DLD1 (cell line): ENCODE measurements around the gene ZXDB.
"Not testable (repeated sequence)": the region's sequence is repeated elsewhere in the genome, so short reads cannot be mapped to it uniquely, and the experiment has no call there.

Source experiments
- in situ Hi-C: cut with HindIII; loops from 2 replicates; pipeline ENCODE4 v1.10.0; 2017; ENCODE audit warnings: low sequenced_read_pairs

Gene ZXDB

DNA sequence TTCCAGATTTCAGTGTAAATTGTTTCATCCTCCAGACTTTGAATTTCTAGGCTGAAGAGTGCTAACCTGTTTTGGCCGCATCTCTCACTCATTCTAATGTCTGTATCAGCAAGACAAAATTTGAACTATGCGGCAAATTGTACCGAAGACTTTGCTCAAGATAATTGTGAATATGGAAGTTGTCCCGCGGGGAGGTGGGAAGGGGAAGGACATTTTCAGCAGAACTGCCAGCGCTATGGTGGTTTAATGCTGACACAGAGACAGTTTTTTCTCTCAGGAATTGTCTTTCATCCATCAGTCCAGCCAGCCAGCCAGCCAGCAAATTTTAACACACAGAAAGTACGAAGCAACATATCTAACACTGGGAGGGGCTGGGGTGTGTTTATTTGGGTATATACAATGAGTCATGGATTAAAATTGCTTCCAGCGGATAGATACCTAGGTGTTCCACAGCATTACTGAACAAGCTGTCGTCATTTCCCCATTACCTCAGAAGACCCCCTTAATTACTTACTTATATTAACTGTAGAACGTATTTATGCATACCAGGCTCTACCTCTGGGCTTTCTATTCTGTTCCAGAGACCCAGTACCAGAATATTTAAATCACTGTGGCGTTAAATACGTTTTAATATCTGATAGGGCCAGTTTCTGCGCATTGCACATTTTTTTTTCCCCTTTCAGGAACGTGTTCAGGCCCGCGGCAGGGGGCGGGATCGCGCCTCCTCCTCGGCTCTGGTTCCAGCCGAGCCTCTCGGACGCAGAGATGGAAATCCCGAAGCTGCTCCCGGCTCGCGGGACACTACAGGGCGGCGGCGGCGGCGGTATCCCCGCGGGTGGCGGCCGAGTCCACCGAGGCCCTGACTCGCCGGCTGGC, at the start of gene ZXDB:
Gene ZXDB, plus strand, starts transcription at position 728 of the 876 bp plus-strand sequence. Its CDS starts 38 bp downstream, at position 766.
- in situ Hi-C loops = not testable (repeated sequence)

DNA sequence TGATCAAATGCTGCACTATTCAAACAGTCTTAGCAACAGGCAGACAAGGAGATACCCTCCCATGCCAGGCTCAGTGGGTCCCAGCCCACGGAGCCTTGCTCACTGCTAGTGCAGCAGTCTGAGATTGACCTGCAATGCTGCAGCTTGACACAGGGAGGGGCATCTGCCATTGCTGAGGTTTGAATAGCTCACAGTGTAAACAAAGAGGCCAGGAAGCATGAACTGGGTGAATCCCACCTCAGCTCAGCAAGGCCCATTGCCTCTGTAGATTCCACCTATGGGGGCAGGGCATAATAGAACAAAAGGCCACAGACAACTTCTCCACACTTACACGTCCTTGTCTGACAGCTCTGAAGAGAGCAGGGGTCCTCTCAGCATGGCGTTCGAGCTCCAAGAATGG, 26.6 kb upstream of the ZXDB start:
- in situ Hi-C loops = no loop called here

GRCh38 chrX:57573754-57574153, 18.1 kb upstream of the ZXDB start:
- in situ Hi-C loops = no loop called here

DNA sequence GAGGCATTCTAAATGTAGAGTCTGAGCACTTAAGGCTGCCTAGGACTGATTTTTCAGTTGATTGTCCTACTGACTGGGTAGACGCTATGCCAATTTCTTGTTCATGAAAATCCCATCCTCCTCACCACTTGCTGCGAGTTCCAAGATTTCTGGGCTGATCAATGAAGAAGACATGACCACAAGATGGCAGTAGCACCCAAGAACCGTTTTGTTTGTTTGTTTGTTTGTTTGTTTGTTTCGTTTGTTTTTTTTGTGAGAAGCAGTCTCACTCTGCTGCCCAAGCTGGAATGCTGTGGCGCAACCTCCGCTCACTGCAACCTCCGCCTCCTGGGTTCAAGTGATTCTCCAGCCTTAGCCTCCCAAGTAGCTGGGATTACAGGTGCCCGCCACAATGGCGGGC, 8.9 kb upstream of the ZXDB start:
- in situ Hi-C loops = not testable (repeated sequence)

- in situ Hi-C loops = no loop called here
Measured at GRCh38 chrX:57583477-57583876, 8.3 kb upstream of the ZXDB start.

DNA sequence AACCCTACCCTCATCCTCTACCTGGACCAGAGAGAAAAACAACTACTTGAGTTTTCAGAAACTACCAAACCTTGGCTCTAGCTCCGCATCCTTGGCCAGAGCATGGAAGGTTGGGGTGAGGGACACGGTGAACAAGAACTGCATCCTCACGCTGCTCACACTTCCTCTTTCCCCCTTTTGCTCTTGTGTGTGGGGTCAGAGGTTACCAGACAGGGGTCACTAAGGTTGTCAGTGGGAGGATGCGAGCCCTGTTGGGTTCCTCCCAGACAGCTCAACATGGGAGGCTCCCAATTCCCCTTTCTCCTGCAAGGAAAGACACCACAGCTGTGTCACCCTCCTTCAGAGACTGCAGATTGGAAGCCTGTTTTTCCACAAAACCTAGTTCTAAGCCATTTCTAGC, 5.5 kb upstream of the ZXDB start:
- in situ Hi-C loops = no loop called here

GRCh38 chrX:57587062-57587461, 4.7 kb upstream of the ZXDB start:
- in situ Hi-C loops = no loop called here

- in situ Hi-C loops = no loop called here
Measured at GRCh38 chrX:57587607-57588006, 4.2 kb upstream of the ZXDB start.

DNA sequence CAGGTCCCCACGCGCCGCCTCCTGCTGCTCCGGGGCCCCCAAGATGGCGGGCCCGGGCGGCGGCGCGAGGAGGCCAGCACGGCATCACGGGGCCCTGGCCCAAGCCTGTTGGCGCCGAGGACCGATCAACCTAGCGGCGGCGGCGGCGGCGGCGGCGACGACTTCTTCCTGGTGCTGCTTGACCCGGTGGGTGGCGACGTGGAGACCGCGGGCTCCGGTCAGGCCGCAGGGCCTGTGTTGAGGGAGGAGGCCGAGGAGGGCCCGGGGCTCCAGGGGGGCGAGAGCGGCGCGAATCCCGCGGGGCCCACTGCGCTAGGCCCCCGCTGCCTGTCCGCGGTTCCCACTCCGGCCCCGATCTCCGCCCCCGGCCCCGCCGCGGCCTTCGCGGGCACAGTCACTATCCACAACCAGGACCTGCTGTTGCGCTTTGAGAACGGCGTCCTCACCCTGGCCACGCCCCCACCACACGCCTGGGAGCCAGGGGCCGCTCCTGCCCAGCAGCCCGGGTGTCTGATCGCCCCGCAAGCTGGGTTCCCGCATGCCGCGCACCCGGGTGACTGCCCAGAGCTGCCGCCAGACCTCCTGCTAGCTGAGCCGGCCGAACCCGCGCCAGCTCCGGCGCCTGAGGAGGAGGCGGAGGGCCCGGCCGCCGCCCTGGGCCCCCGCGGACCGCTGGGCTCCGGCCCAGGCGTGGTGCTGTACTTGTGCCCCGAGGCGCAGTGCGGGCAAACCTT, 516 bp downstream of the ZXDB start:
- in situ Hi-C loops = not testable (repeated sequence)

DNA sequence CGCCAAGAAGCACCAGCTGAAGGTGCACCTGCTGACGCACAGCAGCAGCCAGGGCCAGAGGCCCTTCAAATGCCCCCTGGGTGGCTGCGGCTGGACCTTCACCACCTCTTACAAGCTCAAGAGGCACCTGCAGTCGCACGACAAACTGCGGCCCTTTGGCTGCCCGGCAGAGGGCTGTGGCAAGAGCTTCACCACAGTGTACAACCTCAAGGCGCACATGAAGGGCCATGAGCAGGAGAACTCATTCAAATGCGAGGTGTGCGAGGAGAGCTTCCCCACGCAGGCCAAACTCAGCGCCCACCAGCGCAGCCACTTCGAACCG, 1.0 kb downstream of the ZXDB start:
- in situ Hi-C loops = not testable (repeated sequence)

DNA sequence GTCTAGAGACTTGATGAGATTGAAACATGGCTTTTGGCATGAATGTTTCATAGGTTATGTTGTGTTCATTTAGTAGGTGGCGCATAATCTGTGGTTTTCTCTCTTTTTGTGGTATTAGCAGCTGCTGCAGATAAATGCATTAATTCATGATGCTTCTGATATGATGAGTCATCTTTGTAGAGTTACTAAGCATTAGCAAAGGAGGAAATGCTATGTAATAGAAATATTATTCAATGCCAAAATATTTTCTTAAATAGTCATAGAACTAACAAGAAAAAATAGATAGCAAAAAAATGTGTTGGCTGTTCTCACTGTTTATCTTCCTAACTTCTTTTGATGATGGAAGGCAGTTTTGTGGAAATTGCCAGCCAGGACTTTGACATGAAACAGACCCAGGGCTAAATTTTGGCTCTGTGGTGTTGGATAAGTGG, 3.6 kb downstream of the ZXDB start:
- in situ Hi-C loops = no loop called here

GRCh38 chrX:57596109-57596508, 4.3 kb downstream of the ZXDB start:
- in situ Hi-C loops = no loop called here

DNA sequence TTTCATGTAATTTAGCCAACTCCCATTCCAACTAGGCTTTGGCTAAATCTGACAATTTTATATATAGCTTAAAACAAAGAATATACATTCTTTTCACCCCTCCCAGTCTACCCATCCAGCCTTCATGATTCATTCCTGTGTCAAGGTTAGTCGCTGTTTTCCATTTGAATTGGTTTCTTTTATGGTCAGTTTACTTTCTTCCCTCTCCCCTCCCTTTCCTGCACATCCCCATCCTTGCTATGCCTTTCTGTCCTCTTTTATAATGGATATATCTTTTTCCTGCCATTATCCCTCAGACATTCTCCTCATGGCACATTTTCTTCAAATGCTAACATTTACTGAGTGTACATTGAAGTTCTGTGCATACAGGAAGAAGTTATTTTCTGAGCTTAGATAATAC, 4.7 kb downstream of the ZXDB start:
- in situ Hi-C loops = no loop called here

DNA sequence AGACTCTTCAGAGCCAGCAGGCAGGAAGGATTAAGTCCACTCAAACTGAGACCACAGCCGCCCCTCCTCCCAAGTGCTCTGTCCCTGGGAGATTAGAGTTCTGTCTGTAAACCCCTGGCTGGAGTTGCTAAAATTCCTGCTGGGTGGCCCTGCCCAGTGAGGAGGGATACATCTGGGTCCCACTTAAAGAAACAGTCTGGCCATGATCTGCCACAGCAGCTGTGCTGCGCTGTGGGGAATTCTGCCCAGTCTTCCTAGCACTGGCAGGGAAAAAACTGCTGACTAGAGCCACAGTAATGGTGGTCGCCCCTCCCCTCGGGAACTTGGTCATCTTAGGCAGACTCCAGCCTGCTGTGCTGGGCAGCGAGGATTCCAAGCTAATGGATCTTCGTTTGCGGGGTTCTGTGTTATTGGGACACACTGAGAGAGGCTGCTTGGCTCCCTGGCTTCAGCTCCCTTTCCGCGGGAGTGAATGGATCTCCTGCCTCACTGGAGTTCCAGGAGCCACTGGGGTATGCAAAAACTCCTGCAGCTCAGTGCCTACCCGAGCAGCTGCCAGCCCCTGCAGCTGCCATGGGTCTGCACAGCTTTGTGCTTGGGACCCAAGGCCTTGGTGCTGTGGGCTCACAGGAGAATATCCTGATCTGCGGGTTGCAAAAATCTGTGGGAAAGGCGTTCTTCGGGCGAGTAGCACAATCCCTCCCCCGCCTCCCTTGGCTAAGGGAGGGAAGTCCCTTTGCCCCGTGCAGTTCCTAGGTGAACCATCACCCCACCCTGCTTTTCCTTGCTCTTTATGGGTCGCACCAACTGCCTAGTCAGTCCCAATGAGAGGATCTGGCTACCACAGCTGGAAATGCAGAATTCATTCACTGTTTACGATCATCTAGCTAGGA, 15.7 kb downstream of the ZXDB start:
- in situ Hi-C loops = no loop called here

DNA sequence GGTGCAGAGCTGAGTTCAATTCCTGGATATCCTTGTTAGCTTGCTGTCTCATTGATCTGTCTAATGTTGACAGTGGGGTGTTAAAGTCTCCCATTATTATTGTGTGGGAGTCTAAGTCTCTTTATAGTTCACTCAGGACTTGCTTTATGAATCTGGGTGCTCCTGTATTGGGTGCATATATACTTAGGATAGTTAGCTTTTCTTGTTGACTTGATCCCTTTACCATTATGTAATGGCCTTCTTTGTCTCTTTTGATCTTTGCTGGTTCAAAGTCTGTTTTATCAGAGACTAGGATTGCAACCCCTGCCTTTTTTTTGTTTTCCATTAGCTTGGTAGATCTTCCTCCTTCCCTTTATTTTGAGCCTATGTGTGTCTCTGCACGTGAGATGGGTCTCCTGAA, 21.5 kb downstream of the ZXDB start:
- in situ Hi-C loops = not testable (repeated sequence)

GRCh38 chrX:57629438-57629837, 37.6 kb downstream of the ZXDB start:
- in situ Hi-C loops = not testable (repeated sequence)

DNA sequence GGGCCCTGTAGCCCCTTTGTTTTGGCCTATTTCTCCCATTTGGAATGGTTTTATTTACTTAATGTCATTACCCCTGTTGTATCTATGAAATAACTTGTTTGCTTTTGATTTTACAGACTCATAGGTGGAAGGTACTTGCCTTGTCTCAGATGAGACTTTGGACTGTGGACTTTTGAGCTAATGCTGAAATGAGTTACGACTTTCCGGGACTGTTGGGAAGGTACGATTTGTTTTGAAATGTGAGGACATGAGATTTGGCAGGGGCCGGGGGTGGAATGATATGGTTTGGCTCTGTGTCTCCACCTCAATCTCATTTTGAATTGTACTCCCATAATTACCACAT, 48.8 kb downstream of the ZXDB start:
- in situ Hi-C loops = no loop called here

DNA sequence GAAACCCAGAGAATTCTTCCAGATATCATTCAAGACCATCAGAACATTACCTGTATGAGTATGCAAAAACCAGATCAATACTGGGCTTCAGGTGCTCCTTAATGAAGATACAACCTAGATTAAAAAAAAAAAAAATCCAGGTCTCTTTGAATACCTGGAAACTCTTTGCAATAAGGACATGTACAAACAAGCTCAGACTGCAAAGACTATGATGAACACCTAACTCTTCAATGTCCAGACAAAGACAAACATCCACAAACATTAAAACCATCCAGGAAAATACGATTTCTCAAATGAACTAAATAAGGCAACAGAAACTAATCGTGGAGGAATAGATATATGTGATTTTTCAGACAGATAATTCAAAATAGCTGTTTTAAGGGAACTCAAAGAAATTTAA, 49.5 kb downstream of the ZXDB start:
- in situ Hi-C loops = no loop called here

GRCh38 chrX:57643698-57644097, 51.9 kb downstream of the ZXDB start:
- in situ Hi-C loops = no loop called here

DNA sequence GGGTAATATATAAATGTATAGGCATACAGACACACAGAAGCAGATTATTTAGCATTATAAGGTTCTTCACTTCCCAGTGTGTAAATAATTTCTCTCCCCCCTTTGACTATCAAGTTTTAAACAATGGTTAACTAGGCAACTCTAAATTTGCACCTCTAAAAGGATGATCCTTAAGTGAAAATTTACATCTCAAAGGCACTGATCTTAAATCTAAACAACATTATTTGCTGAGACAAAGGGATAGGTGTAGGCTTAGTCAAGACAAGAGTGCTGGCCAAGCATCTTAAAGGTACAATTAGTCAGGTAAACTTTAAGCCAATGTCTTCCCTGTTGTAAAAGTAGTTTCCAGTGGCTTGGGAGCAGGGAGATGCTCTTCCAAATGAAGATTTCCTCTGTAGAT, 55.2 kb downstream of the ZXDB start:
- in situ Hi-C loops = no loop called here
